ENCODE results near the gene RPP14.

DNA sequence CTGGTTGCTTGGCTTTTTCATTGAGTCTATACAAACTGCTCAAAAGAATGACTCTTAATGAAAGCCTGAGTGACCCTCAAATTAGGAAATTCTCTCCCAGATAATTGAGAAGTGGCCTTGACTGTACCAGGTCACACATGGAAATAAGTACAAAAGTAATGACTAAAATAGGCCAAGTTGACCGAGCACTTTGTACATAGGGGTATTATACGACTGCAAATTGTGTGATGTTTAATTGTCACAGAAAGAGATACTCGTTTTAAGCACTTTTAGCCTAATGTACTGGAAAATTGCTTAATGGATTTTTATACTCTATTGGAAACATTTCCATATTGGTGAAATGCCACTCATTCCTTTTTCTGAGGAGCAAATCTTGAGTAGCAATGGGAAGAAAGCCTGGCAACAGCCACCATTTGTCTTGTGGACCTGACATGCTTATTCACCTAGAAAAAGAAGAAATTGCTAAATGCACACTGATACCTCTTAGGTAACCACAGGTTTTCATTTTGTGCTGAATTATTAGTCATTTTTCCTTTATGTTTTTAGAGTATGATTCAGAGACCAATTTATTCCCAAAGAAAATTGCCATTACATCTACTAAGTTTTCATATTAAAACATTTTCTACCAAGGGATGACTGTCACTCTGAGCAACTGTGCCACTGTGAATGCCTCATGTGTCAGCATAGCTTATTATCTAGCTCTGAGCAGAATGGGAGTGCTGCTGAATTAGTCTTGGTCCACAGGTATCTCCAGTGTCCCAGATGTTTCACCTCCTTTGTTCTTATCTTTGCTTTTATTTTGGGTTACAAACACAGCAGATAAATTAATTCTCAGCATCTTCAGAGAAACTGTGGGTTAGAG lies 17.7 kb downstream of the RPP14 start:
- TF ChIP-seq, protein P1, sequence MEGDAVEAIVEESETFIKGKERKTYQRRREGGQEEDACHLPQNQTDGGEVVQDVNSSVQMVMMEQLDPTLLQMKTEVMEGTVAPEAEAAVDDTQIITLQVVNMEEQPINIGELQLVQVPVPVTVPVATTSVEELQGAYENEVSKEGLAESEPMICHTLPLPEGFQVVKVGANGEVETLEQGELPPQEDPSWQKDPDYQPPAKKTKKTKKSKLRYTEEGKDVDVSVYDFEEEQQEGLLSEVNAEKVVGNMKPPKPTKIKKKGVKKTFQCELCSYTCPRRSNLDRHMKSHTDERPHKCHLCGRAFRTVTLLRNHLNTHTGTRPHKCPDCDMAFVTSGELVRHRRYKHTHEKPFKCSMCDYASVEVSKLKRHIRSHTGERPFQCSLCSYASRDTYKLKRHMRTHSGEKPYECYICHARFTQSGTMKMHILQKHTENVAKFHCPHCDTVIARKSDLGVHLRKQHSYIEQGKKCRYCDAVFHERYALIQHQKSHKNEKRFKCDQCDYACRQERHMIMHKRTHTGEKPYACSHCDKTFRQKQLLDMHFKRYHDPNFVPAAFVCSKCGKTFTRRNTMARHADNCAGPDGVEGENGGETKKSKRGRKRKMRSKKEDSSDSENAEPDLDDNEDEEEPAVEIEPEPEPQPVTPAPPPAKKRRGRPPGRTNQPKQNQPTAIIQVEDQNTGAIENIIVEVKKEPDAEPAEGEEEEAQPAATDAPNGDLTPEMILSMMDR (IDR thresholded peaks at IDR 0.05; ENCODE audit: insufficient read depth, low read length) = no peak
- TF ChIP-seq, protein P2, sequence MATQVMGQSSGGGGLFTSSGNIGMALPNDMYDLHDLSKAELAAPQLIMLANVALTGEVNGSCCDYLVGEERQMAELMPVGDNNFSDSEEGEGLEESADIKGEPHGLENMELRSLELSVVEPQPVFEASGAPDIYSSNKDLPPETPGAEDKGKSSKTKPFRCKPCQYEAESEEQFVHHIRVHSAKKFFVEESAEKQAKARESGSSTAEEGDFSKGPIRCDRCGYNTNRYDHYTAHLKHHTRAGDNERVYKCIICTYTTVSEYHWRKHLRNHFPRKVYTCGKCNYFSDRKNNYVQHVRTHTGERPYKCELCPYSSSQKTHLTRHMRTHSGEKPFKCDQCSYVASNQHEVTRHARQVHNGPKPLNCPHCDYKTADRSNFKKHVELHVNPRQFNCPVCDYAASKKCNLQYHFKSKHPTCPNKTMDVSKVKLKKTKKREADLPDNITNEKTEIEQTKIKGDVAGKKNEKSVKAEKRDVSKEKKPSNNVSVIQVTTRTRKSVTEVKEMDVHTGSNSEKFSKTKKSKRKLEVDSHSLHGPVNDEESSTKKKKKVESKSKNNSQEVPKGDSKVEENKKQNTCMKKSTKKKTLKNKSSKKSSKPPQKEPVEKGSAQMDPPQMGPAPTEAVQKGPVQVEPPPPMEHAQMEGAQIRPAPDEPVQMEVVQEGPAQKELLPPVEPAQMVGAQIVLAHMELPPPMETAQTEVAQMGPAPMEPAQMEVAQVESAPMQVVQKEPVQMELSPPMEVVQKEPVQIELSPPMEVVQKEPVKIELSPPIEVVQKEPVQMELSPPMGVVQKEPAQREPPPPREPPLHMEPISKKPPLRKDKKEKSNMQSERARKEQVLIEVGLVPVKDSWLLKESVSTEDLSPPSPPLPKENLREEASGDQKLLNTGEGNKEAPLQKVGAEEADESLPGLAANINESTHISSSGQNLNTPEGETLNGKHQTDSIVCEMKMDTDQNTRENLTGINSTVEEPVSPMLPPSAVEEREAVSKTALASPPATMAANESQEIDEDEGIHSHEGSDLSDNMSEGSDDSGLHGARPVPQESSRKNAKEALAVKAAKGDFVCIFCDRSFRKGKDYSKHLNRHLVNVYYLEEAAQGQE (IDR thresholded peaks at IDR 0.05; ENCODE audit: insufficient replicate concordance, low read depth) = no peak
- no peak for TF ChIP-seq GABPA (IDR thresholded peaks at IDR 0.05; ENCODE audit: low read depth)

Data from HL-60 (cell line).